HG03469 (cell line): ENCODE measurements around the gene DPF3.

Experiments
- ATAC-seq: cut with Tn5 transposase; IDR thresholded peaks from one replicate; pipeline ENCODE4 v1.9.1; 2021; ENCODE audit warnings: mild to moderate bottlenecking, moderate library complexity, moderate number of reproducible peaks; ENCODE audit not compliant: unreplicated experiment

DPF3 gene

GRCh38 chr14:72893636-72894322 lies at the start of gene DPF3:
Gene DPF3, minus strand, starts transcription at chr14:72894101. Its CDS starts 13 bp downstream, at chr14:72894088.
- ATAC-seq: peak; percentile 94

GRCh38 chr14:72942934-72943333 lies 49.0 kb upstream of the DPF3 start:
- ATAC-seq: no peak

DNA sequence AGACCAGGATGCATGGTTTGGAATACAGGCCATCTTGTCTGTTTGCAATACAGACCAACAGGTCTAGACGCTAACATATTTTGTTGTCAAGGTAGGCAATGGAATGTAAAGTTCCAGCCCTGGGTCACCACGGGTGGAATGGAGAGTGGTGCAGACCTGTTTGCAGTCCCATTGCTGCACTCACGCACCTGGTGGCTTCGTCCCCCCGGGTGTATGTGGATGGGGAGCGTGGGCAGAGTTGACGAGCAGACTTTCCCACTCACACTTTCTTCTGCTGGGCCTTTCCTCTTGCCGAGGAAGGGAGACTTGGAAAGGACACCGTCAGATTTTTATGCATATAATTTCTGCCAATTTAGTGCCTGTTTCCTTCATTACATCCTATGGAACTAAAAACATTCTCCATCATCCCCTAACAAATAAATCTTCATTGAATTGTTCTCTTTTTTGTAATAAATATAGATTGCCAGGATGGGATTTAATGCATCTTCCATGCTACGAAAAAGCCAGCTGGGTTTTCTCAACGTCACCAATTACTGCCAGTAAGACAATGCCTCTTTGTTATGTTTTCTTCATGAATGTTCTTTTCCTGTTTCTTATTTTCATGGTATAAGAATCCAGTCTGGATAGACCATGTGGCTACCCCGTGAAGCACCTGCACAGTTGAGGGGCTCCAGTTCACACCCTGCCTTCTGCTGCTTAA lies 47.5 kb upstream of the DPF3 start:
- no peak for ATAC-seq

DNA sequence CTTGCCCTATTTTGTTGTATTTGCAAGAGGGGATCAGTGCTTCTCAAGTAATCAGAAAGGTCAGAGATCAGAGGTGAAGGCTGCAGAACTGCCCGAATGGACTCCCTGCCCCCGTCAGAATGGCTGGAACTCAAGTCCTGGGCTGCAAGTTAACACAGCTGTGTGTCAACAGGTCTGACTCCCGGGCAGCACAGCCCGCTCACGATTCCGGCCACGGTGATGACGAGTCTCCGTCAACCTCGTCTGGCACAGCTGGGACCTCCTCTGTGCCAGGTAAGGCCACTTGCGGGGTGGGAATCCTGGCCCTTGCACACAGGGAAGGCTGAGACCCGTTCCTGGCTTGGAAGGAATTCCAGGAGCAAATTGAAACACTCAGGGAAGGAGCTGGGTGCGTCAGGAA lies 45.7 kb upstream of the DPF3 start:
- ATAC-seq: no peak

DNA sequence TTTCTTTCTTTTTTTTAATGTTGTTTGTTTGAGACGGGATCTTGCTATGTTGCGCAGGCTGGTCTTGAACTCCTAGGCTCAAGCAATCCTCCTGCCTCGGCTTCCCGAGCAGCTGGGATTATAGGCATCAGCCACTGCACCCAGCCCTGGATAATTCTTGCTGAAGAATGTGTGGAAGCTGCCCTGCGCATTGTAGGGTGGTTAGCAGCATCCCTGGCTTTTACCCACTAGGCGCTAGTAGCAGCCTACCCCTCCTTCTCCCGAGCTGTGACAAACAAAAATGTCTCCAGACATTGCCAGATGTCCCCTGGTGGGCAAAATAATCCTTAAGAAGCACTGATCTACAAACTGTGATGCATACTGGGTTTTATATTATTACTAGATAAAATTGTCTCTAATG lies 39.0 kb upstream of the DPF3 start:
- ATAC-seq: no peak

DNA sequence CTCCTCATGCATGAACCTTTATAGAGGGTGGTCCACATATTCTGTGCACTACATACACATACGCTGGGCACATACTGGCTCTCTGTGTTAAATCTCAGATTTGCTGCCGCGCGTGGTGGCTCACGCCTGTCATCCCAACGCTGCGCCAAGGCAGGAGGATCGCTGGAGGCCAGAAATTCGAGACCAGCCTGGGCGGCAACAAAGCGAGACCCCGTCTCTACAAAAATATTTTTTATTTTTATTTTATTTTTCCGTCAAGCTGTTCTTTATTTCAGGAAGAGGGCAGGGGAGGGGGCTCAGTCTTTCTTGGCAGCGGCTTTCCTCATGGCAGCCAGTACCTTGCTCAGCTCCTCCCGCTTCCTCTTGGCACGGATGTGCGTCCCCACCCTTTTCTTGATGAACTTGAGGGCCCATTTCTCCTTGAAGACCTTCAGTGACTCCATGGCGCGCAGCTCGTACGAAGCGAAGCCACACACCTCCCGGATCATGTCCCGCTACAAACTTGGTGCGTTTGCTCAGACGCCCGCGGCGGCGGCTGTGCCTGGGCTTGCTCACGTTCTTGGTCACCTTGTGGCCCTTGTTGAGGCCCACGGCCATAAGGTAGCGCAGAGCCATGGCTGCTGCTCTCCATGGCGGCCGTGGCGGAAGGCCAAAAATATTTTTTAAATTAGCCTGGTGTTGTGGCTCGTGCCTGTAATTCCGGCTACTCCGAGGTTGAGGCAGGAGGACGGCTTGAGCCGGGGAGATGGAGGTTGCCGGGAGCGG lies 35.6 kb upstream of the DPF3 start:
- ATAC-seq: no peak

GRCh38 chr14:72928872-72929271 lies 35.0 kb upstream of the DPF3 start:
- no peak for ATAC-seq

GRCh38 chr14:72926292-72927028 lies 32.6 kb upstream of the DPF3 start, which contains the start of gene DCAF4:
Gene DCAF4, plus strand, starts transcription at chr14:72926464. Its CDS starts 11,515 bp downstream, at chr14:72937979.
- peak; percentile 89 for ATAC-seq

GRCh38 chr14:72925815-72926291 lies 32.0 kb upstream of the DPF3 start:
- peak; percentile 3 for ATAC-seq

- ATAC-seq: no peak
Observed at GRCh38 chr14:72925171-72925759, 31.4 kb upstream of the DPF3 start.

- no peak for ATAC-seq
Observed at GRCh38 chr14:72924337-72924736, 30.4 kb upstream of the DPF3 start.

DNA sequence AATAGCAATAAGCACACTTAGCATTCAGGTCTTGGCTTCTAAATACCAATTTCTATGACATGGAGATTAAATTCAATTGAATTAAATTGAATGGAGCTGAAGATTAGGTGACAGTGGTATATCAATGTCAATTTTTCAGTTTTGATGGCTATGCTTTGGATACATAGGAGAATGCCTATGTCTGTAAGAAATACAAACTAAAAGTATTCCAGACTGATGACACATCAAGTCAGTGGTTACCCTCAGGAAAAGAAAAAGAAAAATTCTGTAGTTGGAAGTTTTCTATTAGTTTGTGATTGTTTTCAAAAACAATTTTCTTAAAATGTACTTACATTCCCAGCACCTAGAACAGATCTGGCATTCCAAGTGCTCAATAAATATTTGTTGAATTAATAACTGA lies 27.5 kb upstream of the DPF3 start:
- no peak for ATAC-seq

- no peak for ATAC-seq
Observed at GRCh38 chr14:72920008-72920407, 26.1 kb upstream of the DPF3 start.

DNA sequence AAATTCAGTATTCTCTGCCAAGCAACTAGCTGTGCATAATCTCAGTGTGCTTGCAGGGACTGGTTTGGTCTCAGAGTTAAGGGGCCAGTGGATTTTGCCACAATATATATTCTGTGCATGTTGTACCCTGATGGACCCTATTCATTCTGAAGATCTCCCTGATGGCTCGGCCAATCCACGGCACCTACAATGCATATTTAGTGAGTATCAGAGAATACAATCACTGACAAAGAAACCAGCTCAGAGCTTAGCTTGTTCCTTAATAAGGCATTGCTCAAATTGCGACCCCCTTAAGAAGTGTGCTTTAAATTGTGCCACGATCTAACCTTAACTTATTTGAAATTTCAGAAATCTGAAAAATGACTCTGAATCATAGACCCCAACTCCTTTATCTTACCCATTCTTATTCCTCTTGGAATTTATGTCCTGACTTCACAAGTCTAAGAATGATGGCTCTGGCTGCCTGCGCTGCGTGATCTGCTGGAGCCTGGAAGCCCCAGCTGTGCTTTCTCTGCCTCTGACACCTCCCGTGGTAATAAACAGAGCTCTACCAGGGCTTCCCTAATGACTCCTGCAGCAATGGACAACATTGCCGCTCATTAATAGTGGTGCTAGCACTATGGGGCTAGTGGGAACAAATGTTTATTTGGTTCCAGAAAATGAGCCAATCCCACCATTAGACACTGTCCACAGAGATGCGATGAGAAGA lies 23.3 kb upstream of the DPF3 start:
- no peak for ATAC-seq

DNA sequence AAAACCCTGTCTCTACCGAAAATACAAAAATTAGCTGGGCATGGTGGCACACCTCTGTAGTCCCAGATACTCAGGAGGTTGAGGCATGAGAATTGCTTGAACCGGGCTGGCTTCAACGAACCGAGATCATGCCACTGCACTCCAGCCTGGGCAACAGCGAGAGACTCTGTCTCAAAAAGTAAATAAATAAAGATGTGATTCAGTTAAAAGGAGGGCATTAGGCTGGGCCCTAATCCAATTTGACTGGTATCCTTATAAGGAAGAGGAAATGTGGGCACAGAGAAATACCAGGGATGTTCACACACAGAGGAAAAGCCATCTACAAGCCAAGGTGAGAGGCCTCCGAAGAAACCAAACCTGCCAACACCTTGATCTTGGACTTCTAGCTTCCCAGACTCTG lies 22.3 kb upstream of the DPF3 start:
- no peak for ATAC-seq

DNA sequence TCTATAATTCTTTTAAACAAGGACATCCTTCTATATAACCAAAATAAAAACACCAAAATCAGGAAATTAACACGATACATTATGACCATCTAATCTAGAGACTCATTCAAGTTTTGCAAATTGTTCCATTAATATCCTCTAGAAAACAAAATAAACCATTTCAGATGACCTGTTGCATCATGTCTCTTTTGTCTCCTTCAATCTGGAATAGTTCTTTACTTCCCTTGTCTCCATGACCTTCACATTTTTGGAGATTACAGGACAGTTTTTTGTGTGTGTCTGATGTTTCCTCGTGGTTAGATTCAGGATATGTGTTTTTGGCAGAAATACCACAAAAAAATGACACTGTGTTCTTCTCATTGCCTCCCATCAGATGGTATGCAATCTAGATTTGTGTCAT lies 19.9 kb upstream of the DPF3 start:
- ATAC-seq: no peak

- ATAC-seq: no peak
Observed at GRCh38 chr14:72909163-72909562, 15.3 kb upstream of the DPF3 start.

DNA sequence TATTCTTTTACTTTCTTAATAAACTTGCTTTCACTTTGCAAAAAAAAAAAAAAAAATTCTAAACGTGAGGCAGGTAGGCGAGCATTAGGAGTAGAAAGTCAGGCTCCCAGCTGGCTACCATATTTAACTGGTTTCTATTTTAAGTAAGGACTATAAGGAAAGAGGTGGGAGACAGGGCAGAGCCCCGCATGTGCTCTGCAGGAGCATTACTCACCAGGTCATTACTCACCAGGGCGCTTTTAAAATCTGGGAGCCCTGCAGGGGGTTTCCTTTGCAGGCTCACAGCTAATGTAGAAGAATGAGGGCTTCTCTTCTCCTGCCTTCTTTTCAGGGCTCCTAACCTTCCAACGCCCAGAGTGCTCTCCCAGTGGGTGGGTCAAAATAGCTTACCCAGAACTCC lies 14.0 kb upstream of the DPF3 start:
- no peak for ATAC-seq

- no peak for ATAC-seq
Observed at GRCh38 chr14:72906879-72907278, 13.0 kb upstream of the DPF3 start.

DNA sequence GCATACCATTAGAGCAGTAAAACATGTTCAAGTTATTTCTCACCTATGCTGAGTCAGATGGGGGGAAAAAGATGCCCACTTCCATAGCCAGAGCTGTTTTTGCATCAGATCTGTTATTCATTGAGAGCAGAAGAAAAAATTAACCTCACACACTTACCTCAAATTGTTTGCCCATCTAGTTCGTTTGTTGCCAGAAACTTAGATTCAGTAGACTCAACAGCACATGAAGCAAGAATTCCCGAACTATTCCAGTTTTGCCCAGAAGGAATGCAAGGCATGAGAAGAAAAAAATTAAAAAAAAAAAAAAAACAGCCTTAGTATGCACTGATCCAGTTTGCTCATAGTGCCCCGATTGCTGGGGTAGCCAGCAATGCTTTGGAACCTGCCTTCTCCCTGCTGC lies 12.4 kb upstream of the DPF3 start:
- no peak for ATAC-seq
